Dedifferentiated amniotic fluid mesenchymal stem cell (primary cell): ENCODE measurements around the gene RPH3AL.

Experiments used
- DNase-seq: peaks from one replicate; pipeline ENCODE4 v3.0.0-alpha.2; 2016; ENCODE audit errors: extremely low spot score

RPH3AL gene

DNA sequence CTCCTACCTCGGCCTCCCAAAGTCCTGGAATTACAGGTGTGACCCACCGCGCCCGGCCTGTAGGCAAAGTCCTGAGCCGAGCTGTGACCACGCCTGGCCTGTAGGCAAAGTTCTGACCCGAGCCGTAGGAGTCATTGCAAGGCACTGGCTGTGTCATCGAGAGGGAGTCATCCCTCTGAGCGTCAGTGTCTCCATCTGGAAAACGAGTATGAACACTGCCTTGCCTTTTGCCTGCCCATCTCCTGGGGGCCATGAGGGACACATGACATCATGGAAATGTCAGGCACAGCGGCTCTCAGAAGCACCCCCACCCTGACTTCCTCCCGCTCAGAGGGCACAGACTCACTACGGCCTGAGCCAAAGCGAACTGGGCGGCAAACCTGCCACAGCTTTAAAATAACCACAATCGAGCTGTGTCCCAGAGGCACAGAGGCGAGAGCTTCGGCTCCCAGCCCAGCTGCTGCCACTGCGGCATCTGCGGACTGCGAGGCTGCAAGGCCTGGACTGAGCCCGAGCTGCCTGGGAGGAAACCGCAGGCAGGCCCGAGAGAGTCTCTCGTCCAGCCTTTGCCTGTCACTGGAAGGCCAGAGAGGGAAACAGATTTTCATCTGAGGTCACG is 50.8 kb downstream of the RPH3AL start:
- no peak for DNase-seq

DNA sequence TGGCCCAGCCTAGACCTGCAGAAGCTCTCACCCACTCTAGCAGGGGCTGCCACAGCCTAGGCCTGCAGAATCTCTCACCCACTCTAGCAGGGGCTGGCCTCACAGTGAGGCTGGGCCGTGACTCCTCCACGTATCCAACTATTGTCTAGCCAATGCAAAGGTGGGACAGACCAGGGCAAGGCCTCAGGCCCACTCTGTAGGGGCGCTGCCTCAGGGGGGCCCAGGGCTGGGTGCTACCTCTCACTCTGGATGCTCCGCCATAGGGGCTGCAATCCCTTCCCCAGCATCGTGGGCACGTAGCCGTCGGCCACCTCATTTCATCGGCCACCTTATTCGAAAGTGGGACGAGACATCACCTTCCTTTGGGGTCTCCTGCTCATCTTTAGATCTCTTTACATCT is 51.7 kb downstream of the RPH3AL start:
- DNase-seq = no peak

DNA sequence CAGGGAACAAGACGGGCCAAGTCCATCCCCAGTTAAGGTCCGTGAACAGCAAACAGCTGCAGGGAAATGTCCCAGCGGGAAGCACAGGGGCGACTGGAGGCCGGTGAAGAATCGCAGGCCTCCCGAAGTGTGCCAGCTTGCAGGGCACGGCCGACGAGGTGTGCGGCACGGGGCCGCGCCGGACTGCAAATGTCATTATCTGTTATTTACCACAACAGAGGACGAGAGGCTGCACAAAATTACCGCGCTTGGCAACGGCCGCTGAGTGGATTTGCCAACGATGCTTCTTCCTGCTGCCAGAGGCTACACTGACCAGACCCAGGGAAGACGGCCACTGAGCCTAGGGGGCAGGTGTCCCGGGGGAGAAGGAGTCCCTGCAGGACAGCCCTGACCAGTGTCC is 53.1 kb downstream of the RPH3AL start:
- no peak for DNase-seq

DNA sequence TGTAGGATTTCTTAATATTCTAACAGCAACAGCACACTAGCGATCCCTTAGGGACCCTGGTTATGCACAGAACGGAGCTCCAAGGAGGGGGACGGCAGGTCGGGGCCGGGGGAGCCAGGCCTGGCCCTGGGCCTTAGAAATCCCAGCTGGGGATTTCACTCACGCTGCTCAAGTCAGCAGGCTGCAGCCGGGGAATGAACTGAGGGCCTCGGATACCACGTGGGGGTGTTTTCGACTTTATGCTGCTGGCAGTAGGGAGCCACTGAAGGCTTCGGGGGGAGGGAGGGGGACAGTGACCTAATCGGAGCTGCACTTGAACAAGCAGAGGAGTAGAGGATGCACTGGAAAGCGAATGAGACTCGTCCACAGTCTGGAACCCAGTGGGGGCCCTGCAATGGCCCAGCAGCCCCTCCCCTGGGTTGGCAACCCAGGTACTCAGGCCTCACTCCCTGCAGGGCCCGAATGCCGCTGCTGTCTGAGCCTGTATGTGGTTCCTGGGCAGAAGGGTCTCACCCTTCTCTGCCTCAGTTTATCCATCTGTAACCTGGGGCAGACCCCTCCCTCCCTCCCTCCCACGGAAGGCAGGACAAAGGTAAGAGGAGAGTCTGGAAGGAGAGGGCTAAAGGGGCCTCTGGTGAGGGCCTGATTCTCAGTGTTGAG is 53.7 kb downstream of the RPH3AL start:
- no peak for DNase-seq

DNA sequence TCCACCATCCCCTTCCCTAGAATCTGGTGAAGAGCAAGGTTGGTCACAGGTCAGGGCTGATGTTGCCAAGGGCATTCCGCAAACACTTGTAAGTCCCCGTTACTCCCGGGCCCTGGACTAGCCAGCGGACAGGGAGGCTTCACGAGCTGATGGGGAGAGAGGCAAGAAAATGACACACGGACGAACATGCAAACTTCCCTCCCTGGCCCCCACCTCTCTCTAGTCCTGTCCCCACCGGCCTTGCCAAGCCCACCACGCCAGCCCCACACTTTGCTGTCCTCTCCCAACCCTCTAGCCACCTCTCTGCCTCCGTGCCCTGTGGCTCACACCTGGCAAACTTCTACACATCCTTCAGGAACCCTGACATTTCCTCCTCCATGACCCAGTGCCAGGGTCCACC is 54.8 kb downstream of the RPH3AL start:
- DNase-seq = no peak

DNA sequence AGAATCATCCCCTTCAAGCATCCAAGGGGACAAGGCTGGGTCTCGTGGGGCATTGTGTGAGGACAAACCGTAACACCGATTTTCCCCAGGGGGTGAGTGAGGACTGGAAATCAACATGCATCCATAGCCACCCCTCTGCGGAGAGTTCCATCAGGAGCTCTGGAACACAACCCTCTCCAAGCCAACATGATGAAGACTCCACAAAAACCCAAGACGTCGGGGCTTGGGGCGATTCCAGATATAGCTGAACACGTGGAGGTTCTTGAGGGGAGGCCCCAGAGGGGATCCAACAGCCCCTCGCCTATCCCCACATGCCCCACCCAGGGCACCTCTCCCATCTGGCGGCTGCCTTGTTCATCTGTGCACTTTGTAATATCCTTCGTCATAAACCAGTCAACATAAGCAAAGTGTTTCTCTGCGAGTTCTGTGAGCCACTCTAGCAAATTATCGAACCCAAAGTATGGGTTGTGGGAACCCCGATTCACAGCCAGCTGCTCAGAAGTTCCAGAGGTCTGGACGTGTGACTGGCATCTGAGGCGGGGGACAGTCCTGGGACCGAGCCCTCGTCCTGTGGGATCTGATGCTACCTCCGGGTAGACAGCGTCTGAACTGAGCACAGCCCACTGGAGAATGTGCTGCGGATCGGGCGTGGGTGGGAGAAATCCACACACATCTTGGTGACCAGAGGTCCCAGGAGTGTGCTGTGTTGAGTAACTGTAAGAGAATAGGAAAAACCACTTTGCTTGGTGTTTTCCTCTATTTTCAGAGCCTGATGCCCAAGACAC is 55.5 kb downstream of the RPH3AL start:
- DNase-seq = no peak

DNA sequence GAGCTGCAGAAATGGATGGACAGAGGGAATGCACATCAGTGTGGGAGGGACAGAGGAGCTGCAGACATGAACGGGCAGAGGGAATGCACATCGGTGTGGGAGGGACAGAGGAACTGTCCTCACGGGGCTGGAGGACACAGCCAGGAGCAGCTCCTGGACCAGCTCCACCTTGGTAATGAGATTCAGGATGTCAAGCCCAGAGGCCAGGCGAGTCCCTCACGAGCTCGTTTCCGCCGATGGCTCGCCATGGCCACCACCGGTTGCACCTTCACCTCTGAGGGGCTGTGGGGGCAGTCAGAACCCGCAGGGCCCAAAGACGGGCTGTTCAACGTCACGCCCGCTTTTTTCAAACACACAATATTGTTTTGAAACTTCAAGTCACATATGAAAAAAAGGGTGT is 56.2 kb downstream of the RPH3AL start:
- DNase-seq = no peak

DNA sequence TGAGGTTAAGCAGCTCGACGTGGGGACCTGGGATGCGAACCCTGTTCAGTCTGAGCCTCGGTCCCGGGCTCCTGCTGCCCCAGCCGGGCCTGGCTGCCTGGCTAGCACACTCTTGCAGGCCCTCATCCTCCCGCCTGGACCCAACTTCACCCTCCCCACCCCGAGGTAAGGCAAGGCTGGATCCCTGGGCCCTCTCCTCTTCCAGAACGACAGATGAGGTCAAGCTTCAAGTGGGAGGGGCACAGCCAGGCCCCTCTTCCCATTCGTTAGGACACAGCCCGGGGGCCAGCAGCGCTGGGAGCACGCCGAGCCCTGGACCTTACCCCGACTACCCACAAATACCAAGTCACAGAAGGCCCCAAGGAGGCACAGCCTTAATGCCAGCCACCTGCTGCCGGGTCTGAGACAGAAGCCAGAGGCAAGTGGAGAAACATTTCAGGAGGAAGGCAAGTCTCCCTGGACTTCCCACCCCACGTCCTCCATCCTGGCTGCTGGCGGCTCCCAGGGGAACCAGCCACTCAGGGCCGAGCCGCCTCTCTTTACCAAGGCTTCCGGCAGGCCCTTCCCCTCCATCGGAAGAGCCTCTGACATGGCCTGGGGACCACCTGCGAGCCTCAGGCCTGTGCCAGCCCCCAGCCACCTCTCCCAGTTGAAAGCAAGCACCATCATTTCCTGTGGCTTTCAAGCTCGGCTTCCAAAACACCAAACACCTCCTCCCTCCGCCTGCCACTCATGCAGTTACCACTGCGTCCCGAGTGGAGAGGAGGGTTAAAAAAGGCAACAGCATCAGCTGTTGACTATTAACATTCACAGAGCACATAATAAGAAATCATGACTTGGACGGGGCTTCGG is 59.9 kb downstream of the RPH3AL start:
- no peak for DNase-seq

DNA sequence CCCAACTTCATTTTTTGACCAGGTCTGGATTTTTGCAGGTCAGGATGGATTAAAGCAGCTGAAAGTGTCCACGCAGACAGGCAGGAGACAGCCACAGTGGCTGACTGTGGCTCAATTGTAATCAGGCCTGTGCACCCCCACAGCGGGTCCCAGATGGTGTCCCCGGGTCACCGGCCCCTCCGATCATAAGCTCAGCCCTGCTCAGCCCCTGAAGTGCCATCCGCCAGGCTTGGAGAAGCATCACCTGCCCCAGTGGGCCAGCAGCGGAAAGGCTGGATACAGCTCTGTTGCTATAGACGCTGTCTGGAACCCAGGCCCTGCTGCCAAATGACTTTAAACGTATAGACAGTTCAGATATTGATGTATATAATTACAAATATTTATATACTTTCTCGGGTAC is 60.6 kb downstream of the RPH3AL start:
- DNase-seq = no peak

DNA sequence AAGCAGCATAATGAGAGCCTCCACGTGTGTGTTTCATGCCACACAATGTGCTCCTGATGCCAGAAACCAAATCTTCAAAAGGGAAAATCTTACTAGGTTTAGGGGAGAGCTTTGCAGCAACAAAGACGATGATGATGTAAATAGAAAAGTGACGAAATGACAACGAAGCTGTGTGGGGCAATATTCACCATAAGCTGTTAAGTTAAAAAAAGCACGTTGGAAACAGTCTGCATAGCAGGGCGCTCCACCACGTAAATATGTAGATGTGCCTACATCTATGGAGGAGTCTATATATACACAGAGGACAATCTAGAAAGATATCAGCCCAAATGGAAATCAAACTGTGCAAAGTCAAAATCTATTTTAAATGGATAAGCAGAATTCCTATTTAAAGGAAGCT is 61.0 kb downstream of the RPH3AL start:
- no peak for DNase-seq

DNA sequence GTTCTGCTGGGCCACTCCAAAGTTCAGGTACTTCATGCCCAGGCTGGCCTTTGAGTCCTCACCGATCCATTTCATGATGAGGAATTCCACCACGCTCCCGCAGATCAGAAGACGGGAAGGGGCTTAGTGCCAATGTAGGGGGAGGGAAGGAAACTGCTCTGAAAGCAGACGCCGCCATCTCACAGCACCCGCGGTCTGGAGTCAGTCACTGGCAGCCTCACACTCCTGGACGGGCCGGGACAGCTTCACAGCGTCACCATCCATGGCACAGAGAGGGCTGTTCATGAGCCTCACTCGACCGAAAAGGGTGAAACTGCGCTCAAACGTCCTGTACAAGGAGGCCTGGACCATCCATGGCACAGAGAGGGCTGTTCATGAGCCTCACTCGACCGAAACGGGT is 62.0 kb downstream of the RPH3AL start:
- DNase-seq = no peak

DNA sequence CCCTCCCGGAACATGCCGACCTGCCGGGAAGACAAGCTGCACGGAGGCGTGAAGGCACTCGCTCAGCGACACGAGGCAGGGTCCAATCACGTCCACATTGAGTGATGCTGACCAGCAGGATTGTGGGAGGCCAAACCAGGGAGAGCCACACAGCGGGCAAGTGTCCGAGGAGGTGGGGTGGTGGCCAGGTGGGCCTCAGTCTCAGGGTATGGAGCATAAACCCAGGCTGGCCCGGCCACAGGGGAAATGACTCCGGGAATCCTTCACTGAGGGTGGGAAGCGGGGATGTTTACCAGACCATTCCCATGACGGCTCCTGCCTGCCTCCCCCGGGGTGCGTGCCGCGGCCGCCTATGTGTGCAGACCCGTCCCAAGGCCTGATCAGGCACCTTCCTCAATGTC is 62.5 kb downstream of the RPH3AL start:
- no peak for DNase-seq

DNA sequence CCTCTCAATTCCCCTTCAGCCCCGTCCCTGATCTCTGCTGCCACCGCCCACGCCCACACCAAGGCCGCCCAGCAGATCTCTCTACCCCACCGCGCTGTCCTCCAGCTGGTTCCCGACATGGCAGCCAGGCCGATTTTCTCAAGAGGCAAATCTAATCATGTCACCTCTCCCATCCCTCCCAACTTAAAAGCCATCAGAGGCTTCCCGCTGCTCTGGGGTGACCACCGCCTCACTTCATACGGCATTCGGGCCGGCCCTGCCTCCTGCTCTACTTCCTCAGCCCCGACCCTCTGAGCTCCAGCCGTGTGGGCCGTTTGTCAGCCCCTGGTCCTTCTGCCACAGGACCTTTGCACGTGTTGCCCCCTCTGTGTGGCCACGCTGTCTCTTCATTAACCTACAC is 63.2 kb downstream of the RPH3AL start:
- no peak for DNase-seq

DNA sequence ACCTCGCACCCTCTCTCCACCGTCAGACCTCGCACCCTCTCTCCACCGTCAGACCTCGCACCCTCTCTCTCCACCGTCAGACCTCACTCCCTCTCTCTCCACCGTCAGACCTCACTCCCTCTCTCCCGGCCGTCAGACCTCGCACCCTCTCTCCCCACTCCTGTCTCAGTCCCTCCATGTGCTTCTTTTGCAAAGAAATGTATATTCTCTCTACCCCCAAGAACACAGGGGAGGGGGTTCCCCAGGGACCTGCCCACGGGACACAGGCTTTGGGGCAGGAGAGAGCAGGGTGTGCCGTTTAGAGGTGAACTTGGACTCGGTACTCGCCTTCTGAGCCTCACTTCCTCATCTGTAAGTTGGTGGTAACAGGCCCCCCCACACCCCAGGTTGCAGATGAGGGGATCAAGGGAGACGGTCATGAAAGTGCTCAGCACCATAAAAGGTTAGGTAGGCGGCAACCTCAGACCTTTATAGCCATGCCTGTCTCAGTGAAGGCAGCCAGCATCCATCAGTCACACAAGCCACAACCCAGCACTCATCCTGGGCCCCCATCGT is 63.7 kb downstream of the RPH3AL start:
- DNase-seq = no peak

DNA sequence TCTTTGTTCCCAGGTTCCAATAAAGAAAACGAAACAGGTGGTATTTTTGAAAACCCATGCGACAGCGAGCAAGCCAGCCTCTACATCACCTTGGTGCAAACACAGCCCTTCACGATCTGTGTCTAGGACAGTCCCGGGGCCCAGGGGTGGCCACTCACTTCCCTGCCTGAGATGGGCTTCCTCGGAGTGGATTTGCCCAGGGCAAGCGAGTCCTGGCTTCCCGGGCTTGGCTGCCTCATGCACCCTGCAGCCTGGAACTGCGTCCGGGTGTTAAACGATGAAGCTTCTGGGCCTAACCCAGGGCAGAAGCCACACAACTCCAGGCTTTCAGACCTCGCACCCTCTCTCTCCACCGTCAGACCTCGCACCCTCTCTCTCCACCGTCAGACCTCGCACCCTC is 66.0 kb downstream of the RPH3AL start:
- no peak for DNase-seq

DNA sequence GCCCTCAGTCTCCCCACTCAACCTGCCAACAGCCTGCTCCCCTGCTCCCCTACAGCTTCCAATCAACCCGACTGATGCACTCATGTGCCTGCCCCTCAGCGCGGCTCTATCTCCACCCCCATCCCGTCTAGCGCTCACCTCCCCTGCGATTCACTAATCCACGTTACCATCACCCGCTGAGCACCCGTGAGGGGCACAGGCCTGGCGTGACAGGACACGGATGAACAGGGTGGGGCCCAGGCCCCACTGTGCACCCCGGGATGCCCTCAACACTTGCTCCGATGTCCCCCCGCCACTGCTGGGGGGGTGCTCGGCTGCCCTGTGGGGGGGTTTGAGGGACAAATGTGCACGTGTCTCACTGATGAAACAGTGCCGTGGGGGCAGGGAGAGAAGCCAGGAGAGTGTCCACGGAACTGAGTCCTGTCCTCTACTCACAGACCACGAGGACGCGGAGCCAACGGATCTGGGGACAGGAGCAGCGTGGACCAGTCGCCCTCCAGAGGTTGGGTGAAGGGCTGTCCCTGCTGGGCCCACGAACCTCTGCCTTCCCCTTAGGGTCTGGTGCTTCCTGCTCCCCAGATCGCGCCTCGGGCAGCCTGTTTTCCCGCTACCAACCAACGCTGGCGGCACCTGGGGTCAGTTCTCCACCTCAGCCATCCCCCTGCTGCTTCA is 66.7 kb downstream of the RPH3AL start:
- DNase-seq = no peak

DNA sequence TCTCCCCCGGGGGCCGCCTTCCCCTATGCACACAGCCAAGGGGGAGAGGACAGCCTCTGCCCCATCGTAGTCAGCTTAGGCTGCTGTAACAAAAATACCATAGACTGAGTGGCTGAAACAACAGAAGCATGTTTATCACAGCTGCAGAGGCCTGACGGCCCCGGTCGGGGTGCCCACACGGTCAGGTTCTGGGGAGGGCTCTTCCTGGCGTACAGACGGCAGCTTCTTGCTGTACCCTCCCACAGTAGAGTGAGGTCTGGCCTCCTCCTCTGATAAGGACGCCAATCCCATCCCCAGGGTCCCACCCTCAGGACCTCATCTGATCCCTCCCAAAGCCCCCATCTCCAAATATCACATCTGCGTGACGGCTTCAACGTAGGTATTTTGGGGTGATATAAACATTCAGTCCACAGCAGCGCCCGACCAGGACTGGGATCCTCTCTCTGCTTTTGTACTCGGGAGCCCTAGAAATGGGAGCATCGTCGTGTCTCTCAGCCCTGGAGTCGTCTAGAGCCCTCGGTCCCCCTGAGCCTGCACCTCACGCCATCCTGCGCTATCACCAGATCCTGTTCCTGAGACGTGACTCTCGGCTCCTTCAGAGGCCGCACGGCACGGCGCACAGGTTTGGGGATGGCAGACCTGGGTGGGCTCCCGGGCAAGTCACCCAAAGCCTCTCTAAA is 67.8 kb downstream of the RPH3AL start:
- DNase-seq = no peak

DNA sequence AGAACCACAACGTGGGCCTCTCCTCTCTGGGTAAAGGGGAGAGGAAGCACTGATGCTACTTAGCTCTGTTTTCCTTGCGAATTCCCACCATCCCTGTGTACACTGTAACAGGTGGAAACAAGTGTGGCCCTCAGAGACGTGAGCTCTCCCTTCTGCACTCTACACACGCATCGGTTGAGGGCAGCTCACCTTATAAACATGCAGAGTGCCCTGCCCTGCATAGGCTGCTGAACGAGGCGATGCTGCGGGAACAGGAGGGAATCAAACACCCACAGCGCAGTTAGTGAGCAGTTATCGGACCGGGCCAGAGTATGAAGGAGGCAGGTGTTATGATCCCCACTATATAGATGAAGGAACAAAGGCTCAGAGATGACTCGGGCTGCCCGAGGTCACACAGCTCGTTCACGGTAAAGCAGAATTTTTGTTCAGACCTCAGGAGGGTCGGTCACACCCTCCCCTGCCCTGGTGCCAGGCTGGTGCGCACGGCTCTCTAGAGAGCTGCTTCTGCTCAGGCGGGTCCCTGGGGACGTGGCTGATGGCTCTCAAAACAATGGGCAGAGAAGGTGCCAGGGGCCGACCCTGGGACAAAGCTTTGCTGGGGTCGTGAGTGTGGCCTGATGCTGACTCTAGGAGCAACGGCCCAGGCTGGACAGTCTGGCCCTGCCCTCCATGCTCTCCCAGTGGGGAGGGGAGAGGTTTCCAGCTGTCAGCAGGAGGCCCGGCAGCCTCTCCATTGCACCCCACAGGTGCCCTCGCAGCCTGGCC is 68.5 kb downstream of the RPH3AL start:
- no peak for DNase-seq

DNA sequence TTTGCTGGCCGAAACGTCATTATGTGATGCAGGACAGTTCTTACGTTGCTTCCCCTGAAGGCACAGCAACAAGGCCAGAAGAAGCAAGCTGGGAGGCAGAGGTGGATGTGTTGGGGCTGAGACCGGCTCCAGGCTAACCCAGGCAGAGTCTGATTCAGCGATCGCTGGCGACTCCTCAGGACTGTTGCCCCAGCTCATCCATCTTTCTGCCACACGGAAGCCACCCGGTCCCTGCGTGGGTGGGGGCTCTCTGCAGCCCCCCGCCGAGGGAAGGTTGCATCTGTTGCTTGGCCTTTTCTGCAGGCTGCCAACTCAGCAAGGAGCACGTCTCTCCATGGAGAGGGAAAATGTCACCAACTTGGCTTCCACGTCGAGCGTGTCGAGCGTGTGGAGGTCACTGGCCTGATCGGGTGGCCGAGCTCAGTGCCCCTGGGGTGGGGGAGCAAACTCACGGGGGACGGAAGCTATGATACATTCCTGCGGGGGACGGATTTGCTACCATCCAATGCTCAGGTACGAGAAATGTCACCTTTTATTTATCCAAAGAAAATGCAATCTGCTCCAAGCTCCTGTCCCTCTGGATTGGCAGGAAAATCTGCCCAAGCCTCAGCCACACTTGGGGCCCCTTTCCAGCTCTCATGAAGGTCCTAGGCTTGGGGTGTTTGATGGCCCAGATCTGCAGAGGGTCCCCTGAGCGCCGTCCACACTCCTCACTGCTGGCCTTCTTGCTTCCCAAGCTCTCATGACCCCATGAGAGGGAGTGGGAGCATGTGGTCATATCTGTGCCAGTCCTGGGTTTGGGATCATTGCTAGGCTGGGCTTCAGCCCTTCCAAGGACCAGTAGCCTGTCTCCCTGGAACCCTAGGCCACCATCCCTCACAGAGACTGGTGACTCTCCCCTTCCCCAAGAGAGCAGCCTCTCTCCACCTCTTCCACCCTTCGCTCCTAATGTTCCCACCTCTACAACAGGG is 69.4 kb downstream of the RPH3AL start:
- DNase-seq = no peak
